ENCODE results near the gene ENOX1. TPM values are rescaled to one million over a fixed set of nuclear protein-coding genes. Genes with fewer than 3 reads are reported as not detected.

Gene ENOX1
- total RNA-seq, 1 experiment from 2014 or later: 1.8 TPM

- no TSS peak for BruUV-seq (replicated peaks)
- intact Hi-C loops (cut with micrococcal nuclease): no loop called here
- Mint-ChIP-seq H3K4me3 (ENCODE audit: unreplicated experiment) (no peak overlapping the region), H3K4me1 (ENCODE audit: insufficient read depth, unreplicated experiment) (peaks cover 21% of the 10 kb centered on the region), H3K36me3 (ENCODE audit: insufficient read depth, unreplicated experiment) (no peaks in the 10 kb centered on the region), H3K27me3 (ENCODE audit: insufficient read depth, unreplicated experiment) (no peaks in the 10 kb centered on the region), H3K9me3 (ENCODE audit: unreplicated experiment) (no peaks in the 10 kb centered on the region), H3K27ac (ENCODE audit: low read depth, unreplicated experiment) (peak overlapping the region; percentile 63)
- TF ChIP-seq CTCF (IDR thresholded peaks at IDR 0.05; ENCODE audit: unreplicated experiment): no peak
- POLR2A ChIA-PET: interaction anchor here (0.7 to 1.5 kb wide), 2 partner anchors 14 to 28 kb away, joined by 3 to 5 read pairs; no protein-coding TSS in a partner anchor
- CTCF ChIA-PET: interaction anchor here (0.7 kb wide), 1 partner anchor 133 kb away, joined by 3 read pairs; no protein-coding TSS in a partner anchor
- DNase-seq (ENCODE audit: unreplicated experiment): peak; percentile 44
Observed at GRCh38 chr13:43284162-43284561, 502.6 kb downstream of the ENOX1 start.

GRCh38 chr13:43279696-43280095 is 507.1 kb downstream of the ENOX1 start:
- H3K36me3 Mint-ChIP-seq (ENCODE audit: insufficient read depth, unreplicated experiment): no peaks in the 10 kb centered on the region
- H3K27ac Mint-ChIP-seq (ENCODE audit: low read depth, unreplicated experiment): no peak overlapping the region
- CTCF ChIA-PET: interaction anchor here (0.6 to 0.7 kb wide), 2 partner anchors 51 to 148 kb away, joined by 4 read pairs; no protein-coding TSS in a partner anchor
- no peak for DNase-seq (ENCODE audit: unreplicated experiment)
- no peak overlapping the region for H3K4me3 Mint-ChIP-seq (ENCODE audit: unreplicated experiment)
- no peak for TF ChIP-seq CTCF (IDR thresholded peaks at IDR 0.05; ENCODE audit: unreplicated experiment)
- H3K9me3 Mint-ChIP-seq (ENCODE audit: unreplicated experiment): no peaks in the 10 kb centered on the region
- no TSS peak for BruUV-seq (replicated peaks)
- peaks cover 9% of the 10 kb centered on the region for H3K4me1 Mint-ChIP-seq (ENCODE audit: insufficient read depth, unreplicated experiment)
- POLR2A ChIA-PET: no interaction called here
- intact Hi-C loops (cut with micrococcal nuclease): no loop called here
- H3K27me3 Mint-ChIP-seq (ENCODE audit: insufficient read depth, unreplicated experiment): no peaks in the 10 kb centered on the region

GRCh38 chr13:43278127-43278526 is 508.6 kb downstream of the ENOX1 start:
- CTCF ChIA-PET: no interaction called here
- no peak overlapping the region for H3K4me3 Mint-ChIP-seq (ENCODE audit: unreplicated experiment)

GRCh38 chr13:43277142-43277541 is 509.6 kb downstream of the ENOX1 start:
- Mint-ChIP-seq H3K9me3 (ENCODE audit: unreplicated experiment) (no peaks in the 10 kb centered on the region), H3K4me3 (ENCODE audit: unreplicated experiment) (no peak overlapping the region), H3K27me3 (ENCODE audit: insufficient read depth, unreplicated experiment) (no peaks in the 10 kb centered on the region), H3K4me1 (ENCODE audit: insufficient read depth, unreplicated experiment) (peaks cover 14% of the 10 kb centered on the region), H3K36me3 (ENCODE audit: insufficient read depth, unreplicated experiment) (no peaks in the 10 kb centered on the region), H3K27ac (ENCODE audit: low read depth, unreplicated experiment) (no peak overlapping the region)
- CTCF ChIA-PET: interaction anchor here (0.7 kb wide), 1 partner anchor 914 kb away, joined by 3 read pairs; no protein-coding TSS in a partner anchor
- no TSS peak for BruUV-seq (replicated peaks)
- POLR2A ChIA-PET: interaction anchor here (0.9 kb wide), 1 partner anchor 17 kb away, joined by 3 read pairs; no protein-coding TSS in a partner anchor
- DNase-seq (ENCODE audit: unreplicated experiment): no peak
- intact Hi-C loops (cut with micrococcal nuclease): no loop called here
- TF ChIP-seq CTCF (IDR thresholded peaks at IDR 0.05; ENCODE audit: unreplicated experiment): no peak

More at GRCh38 chr13:43278127-43278526, 508.6 kb downstream of the ENOX1 start:
- Mint-ChIP-seq H3K4me1 (ENCODE audit: insufficient read depth, unreplicated experiment) (peaks cover 9% of the 10 kb centered on the region), H3K9me3 (ENCODE audit: unreplicated experiment) (no peaks in the 10 kb centered on the region), H3K27ac (ENCODE audit: low read depth, unreplicated experiment) (no peak overlapping the region), H3K36me3 (ENCODE audit: insufficient read depth, unreplicated experiment) (no peaks in the 10 kb centered on the region), H3K27me3 (ENCODE audit: insufficient read depth, unreplicated experiment) (no peaks in the 10 kb centered on the region)
- POLR2A ChIA-PET: interaction anchor here (0.6 kb wide), 1 partner anchor 512 kb away, joined by 4 read pairs; no protein-coding TSS in a partner anchor
- no TSS peak for BruUV-seq (replicated peaks)
- intact Hi-C loops (cut with micrococcal nuclease): no loop called here
- DNase-seq (ENCODE audit: unreplicated experiment): no peak
- no peak for TF ChIP-seq CTCF (IDR thresholded peaks at IDR 0.05; ENCODE audit: unreplicated experiment)

All from MCF 10A (cell line).